Neuronal stem cell (in vitro differentiated cells): Measurements from ENCODE around the gene ZNF18. TPM values are rescaled to one million over a fixed set of nuclear protein-coding genes. Genes with fewer than 3 reads are reported as not detected.

ENCODE experiments used
- small RNA-seq: library from polyadenylated mRNA; stranded (forward); fragments of <200 nt; extraction: miRNeasy Mini kit (QIAGEN cat#:217004); gene quantifications from one replicate; pipeline ENCODE3, GENCODE V24; 2013; ENCODE audit not compliant: insufficient read depth

Gene ZNF18

Small RNA genes within 50 kb of the gene (small RNA-seq; reads per million reads assigned to genes)
- gene RNU11-2P = not detected
